Activated CD4-positive, alpha-beta T cell treated with anti-CD3 and anti-CD28 coated beads, Interleukin-2, amount 10 ng/mL, durations not matched to agents 7 days and 5 days (primary cell): Measurements from ENCODE around the gene TTYH3. TPM values are rescaled to one million over a fixed set of nuclear protein-coding genes. Genes with fewer than 3 reads are reported as not detected.
A peak's percentile ranks its signal among the peaks of the same experiment; 100 is the strongest.
"Not testable (repeated sequence)": the region's sequence is repeated elsewhere in the genome, so short reads cannot be mapped to it uniquely, and the experiment has no call there.

ENCODE experiments used
- CTCF ChIA-PET: fragments of 350-600 bp; sonication (Branson Sonifier 250); formaldehyde crosslinking; loops from one replicate; lab custom pipeline; 2021; ENCODE audit warnings: antibody characterized with exemption; lab: Charles Lee
- POLR2A ChIA-PET: fragments of 350-600 bp; sonication (Branson Sonifier 250); formaldehyde crosslinking; loops from one replicate; lab custom pipeline; 2021; ENCODE audit warnings: antibody characterized with exemption; lab: Charles Lee
- DNase-seq: peaks from one replicate; pipeline ENCODE4 v3.0.0-alpha.2; 2020
- H3K27ac Mint-ChIP-seq: one replicate; pipeline ENCODE4 v1.8.0; 2021; ENCODE audit warnings: mild to moderate bottlenecking, moderate library complexity, mixed read lengths
- H3K27me3 Mint-ChIP-seq: one replicate; pipeline ENCODE4 v1.8.0; 2021; ENCODE audit warnings: mixed read lengths
- H3K36me3 Mint-ChIP-seq: one replicate; pipeline ENCODE4 v1.8.0; 2021; ENCODE audit warnings: low read depth, mixed read lengths
- H3K4me1 Mint-ChIP-seq: one replicate; pipeline ENCODE4 v1.8.0; 2021; ENCODE audit warnings: mixed read lengths
- H3K4me3 Mint-ChIP-seq: one replicate; pipeline ENCODE4 v1.8.0; 2021; ENCODE audit warnings: mild to moderate bottlenecking, moderate library complexity, mixed read lengths
- H3K9me3 Mint-ChIP-seq: one replicate; pipeline ENCODE4 v1.8.0; 2021; ENCODE audit warnings: mixed read lengths
- total RNA-seq, 2 experiments: library from RNA; stranded (reverse); gene quantifications; one replicate each; pipeline ENCODE4 v1.2.3, GENCODE V29; 2021

Gene TTYH3
- total RNA-seq, result 10 to 100 TPM; 17.2 to 19.7 TPM

- CTCF ChIA-PET, result interaction anchor here (0.9 to 1.5 kb wide), 4 partner anchors 20 to 82 kb away, joined by 3 to 4 read pairs (median 4); no protein-coding TSS in a partner anchor
- DNase-seq, result peak; percentile 25
- H3K9me3 Mint-ChIP-seq, result no peaks in the 10 kb centered on the region
Observed at GRCh38 chr7:2631946-2632732, at the start of gene TTYH3. Gene TTYH3, plus strand, starts transcription at chr7:2631986. Its CDS starts 170 bp downstream, at chr7:2632156.

GRCh38 chr7:2582006-2582735 is 49.6 kb upstream of the TTYH3 start:
- CTCF ChIA-PET, result no interaction called here
- H3K36me3 Mint-ChIP-seq, result peaks cover 3% of the 10 kb centered on the region
- no peak overlapping the region for H3K4me3 Mint-ChIP-seq
- H3K9me3 Mint-ChIP-seq, result no peaks in the 10 kb centered on the region
- no peak for DNase-seq
- POLR2A ChIA-PET, result no interaction called here
- no peak overlapping the region for H3K27ac Mint-ChIP-seq
- H3K4me1 Mint-ChIP-seq, result no peaks in the 10 kb centered on the region
- H3K27me3 Mint-ChIP-seq, result no peaks in the 10 kb centered on the region

More at GRCh38 chr7:2631946-2632732, at the start of gene TTYH3:
- peaks cover 20% of the 10 kb centered on the region for H3K4me1 Mint-ChIP-seq
- peak within 1 kb of the TSS; percentile 81 for H3K4me3 Mint-ChIP-seq
- no peaks in the 10 kb centered on the region for H3K36me3 Mint-ChIP-seq
- POLR2A ChIA-PET, result interaction anchor here (0.6 kb wide), 1 partner anchor 139 kb away, joined by 4 read pairs; no protein-coding TSS in a partner anchor
- no peaks in the 10 kb centered on the region for H3K27me3 Mint-ChIP-seq
- H3K27ac Mint-ChIP-seq, result peak within 1 kb of the TSS; percentile 88

GRCh38 chr7:2583798-2584580 is 47.8 kb upstream of the TTYH3 start:
- ChIA-PET POLR2A (no interaction called here), CTCF (no interaction called here)
- DNase-seq, result no peak
- Mint-ChIP-seq H3K27me3 (no peaks in the 10 kb centered on the region), H3K4me1 (no peaks in the 10 kb centered on the region), H3K4me3 (no peak overlapping the region), H3K9me3 (no peaks in the 10 kb centered on the region), H3K36me3 (peaks cover 2% of the 10 kb centered on the region), H3K27ac (no peak overlapping the region)

- Mint-ChIP-seq H3K9me3 (no peaks in the 10 kb centered on the region), H3K4me1 (no peaks in the 10 kb centered on the region), H3K4me3 (no peak overlapping the region), H3K27me3 (no peaks in the 10 kb centered on the region), H3K36me3 (peaks cover 2% of the 10 kb centered on the region), H3K27ac (no peak overlapping the region)
- POLR2A ChIA-PET, result no interaction called here
- CTCF ChIA-PET, result interaction anchor here (1.4 kb wide), 1 partner anchor 9 kb away, joined by 3 read pairs; no protein-coding TSS in a partner anchor
- DNase-seq, result no peak
Observed at GRCh38 chr7:2585446-2585845, 46.3 kb upstream of the TTYH3 start.

GRCh38 chr7:2586326-2587020 is 45.3 kb upstream of the TTYH3 start:
- H3K4me1 Mint-ChIP-seq, result no peaks in the 10 kb centered on the region
- ChIA-PET POLR2A (no interaction called here), CTCF (interaction anchor here (1.4 kb wide), 1 partner anchor 8 kb away, joined by 3 read pairs; no protein-coding TSS in a partner anchor)
- H3K27me3 Mint-ChIP-seq, result no peaks in the 10 kb centered on the region
- peaks cover 2% of the 10 kb centered on the region for H3K36me3 Mint-ChIP-seq
- H3K27ac Mint-ChIP-seq, result no peak overlapping the region
- H3K4me3 Mint-ChIP-seq, result no peak overlapping the region
- no peak for DNase-seq
- no peaks in the 10 kb centered on the region for H3K9me3 Mint-ChIP-seq

GRCh38 chr7:2587134-2587533 is 44.7 kb upstream of the TTYH3 start:
- H3K9me3 Mint-ChIP-seq, result no peaks in the 10 kb centered on the region
- H3K36me3 Mint-ChIP-seq, result peaks cover 2% of the 10 kb centered on the region
- no peak overlapping the region for H3K27ac Mint-ChIP-seq
- H3K4me3 Mint-ChIP-seq, result no peak overlapping the region
- no peaks in the 10 kb centered on the region for H3K4me1 Mint-ChIP-seq
- CTCF ChIA-PET, result no interaction called here
- H3K27me3 Mint-ChIP-seq, result no peaks in the 10 kb centered on the region
- POLR2A ChIA-PET, result no interaction called here
- DNase-seq, result no peak

GRCh38 chr7:2587778-2588177 is 44.0 kb upstream of the TTYH3 start:
- POLR2A ChIA-PET, result no interaction called here
- no peaks in the 10 kb centered on the region for H3K27me3 Mint-ChIP-seq
- H3K4me3 Mint-ChIP-seq, result no peak overlapping the region
- H3K9me3 Mint-ChIP-seq, result no peaks in the 10 kb centered on the region
- peaks cover 2% of the 10 kb centered on the region for H3K36me3 Mint-ChIP-seq
- no peak overlapping the region for H3K27ac Mint-ChIP-seq
- no peak for DNase-seq
- CTCF ChIA-PET, result no interaction called here
- no peaks in the 10 kb centered on the region for H3K4me1 Mint-ChIP-seq

GRCh38 chr7:2589341-2589740 is 42.4 kb upstream of the TTYH3 start:
- Mint-ChIP-seq H3K27me3 (no peaks in the 10 kb centered on the region), H3K4me1 (no peaks in the 10 kb centered on the region), H3K9me3 (no peaks in the 10 kb centered on the region), H3K27ac (no peak overlapping the region), H3K36me3 (peaks cover 2% of the 10 kb centered on the region), H3K4me3 (no peak overlapping the region)
- ChIA-PET POLR2A (no interaction called here), CTCF (interaction anchor here (1.3 kb wide), 1 partner anchor 12 kb away, joined by 4 read pairs; no protein-coding TSS in a partner anchor)
- DNase-seq, result no peak

GRCh38 chr7:2589941-2590340 is 41.8 kb upstream of the TTYH3 start:
- DNase-seq, POLR2A ChIA-PET, H3K4me1 Mint-ChIP-seq, H3K27me3 Mint-ChIP-seq, H3K9me3 Mint-ChIP-seq, H3K36me3 Mint-ChIP-seq, H3K27ac Mint-ChIP-seq, H3K4me3 Mint-ChIP-seq: not testable (repeated sequence)
- CTCF ChIA-PET, result interaction anchor here (1.3 kb wide), 1 partner anchor 12 kb away, joined by 4 read pairs; no protein-coding TSS in a partner anchor

- ChIA-PET CTCF (interaction anchor here (0.7 kb wide), 1 partner anchor 10 kb away, joined by 3 read pairs; no protein-coding TSS in a partner anchor), POLR2A (no interaction called here)
- Mint-ChIP-seq H3K9me3 (no peaks in the 10 kb centered on the region), H3K27me3 (no peaks in the 10 kb centered on the region), H3K4me3 (no peak overlapping the region), H3K27ac (peak overlapping the region; percentile 31), H3K4me1 (no peaks in the 10 kb centered on the region), H3K36me3 (no peaks in the 10 kb centered on the region)
- no peak for DNase-seq
Observed at GRCh38 chr7:2592375-2592865, 39.4 kb upstream of the TTYH3 start.

GRCh38 chr7:2593036-2593727 is 38.6 kb upstream of the TTYH3 start:
- Mint-ChIP-seq H3K4me3 (no peak overlapping the region), H3K36me3 (no peaks in the 10 kb centered on the region), H3K4me1 (no peaks in the 10 kb centered on the region), H3K9me3 (no peaks in the 10 kb centered on the region), H3K27me3 (no peaks in the 10 kb centered on the region), H3K27ac (no peak overlapping the region)
- ChIA-PET POLR2A (no interaction called here), CTCF (interaction anchor here (0.7 kb wide), 1 partner anchor 9 kb away, joined by 3 read pairs; no protein-coding TSS in a partner anchor)
- no peak for DNase-seq
